GM19372 (cell line): ENCODE data around the gene NRG3.

ENCODE experiments used
- ATAC-seq: cut with Tn5 transposase; IDR thresholded peaks from one replicate; pipeline ENCODE4 v1.9.1; 2021; ENCODE audit warnings: mild to moderate bottlenecking, low read depth, moderate library complexity; ENCODE audit not compliant: unreplicated experiment

The NRG3 gene

GRCh38 chr10:82742898-82743297 lies 867.9 kb downstream of the NRG3 start:
- ATAC-seq: no peak

- ATAC-seq: no peak
These were observed 875.5 kb downstream of the NRG3 start for GRCh38 chr10:82750538-82750937.

- ATAC-seq: no peak
These were observed 882.4 kb downstream of the NRG3 start for GRCh38 chr10:82757397-82757796.

GRCh38 chr10:82757901-82758300 lies 882.9 kb downstream of the NRG3 start:
- no peak for ATAC-seq

GRCh38 chr10:82759050-82759449 lies 884.1 kb downstream of the NRG3 start:
- no peak for ATAC-seq

- no peak for ATAC-seq
These were observed 887.6 kb downstream of the NRG3 start for GRCh38 chr10:82762641-82763040.

GRCh38 chr10:82768040-82768439 lies 893.0 kb downstream of the NRG3 start:
- no peak for ATAC-seq

GRCh38 chr10:82778908-82779307 lies 903.9 kb downstream of the NRG3 start:
- ATAC-seq: no peak

- no peak for ATAC-seq
These were observed 921.5 kb downstream of the NRG3 start for GRCh38 chr10:82796510-82796909.

- no peak for ATAC-seq
These were observed 926.3 kb downstream of the NRG3 start for GRCh38 chr10:82801289-82801688.

- no peak for ATAC-seq
These were observed 936.6 kb downstream of the NRG3 start for GRCh38 chr10:82811621-82812020.

GRCh38 chr10:82813856-82814255 lies 938.9 kb downstream of the NRG3 start:
- no peak for ATAC-seq

- no peak for ATAC-seq
These were observed 939.6 kb downstream of the NRG3 start for GRCh38 chr10:82814635-82815034.

GRCh38 chr10:82815680-82816079 lies 940.7 kb downstream of the NRG3 start:
- no peak for ATAC-seq

GRCh38 chr10:82817676-82818422 lies 942.9 kb downstream of the NRG3 start:
- ATAC-seq: no peak

- ATAC-seq: no peak
These were observed 946.0 kb downstream of the NRG3 start for GRCh38 chr10:82821043-82821442.

- no peak for ATAC-seq
These were observed 951.1 kb downstream of the NRG3 start for GRCh38 chr10:82826132-82826531.

- ATAC-seq: no peak
These were observed 952.9 kb downstream of the NRG3 start for GRCh38 chr10:82827901-82828300.

- no peak for ATAC-seq
These were observed 972.2 kb downstream of the NRG3 start for GRCh38 chr10:82847242-82847641.

- no peak for ATAC-seq
These were observed 975.2 kb downstream of the NRG3 start for GRCh38 chr10:82850191-82850590.

- ATAC-seq: no peak
These were observed 982.1 kb downstream of the NRG3 start for GRCh38 chr10:82856957-82857613.

GRCh38 chr10:82861889-82862288 lies 986.9 kb downstream of the NRG3 start:
- ATAC-seq: no peak
